ENCODE measurements around the gene ADARB1.

The ADARB1 gene

DNA sequence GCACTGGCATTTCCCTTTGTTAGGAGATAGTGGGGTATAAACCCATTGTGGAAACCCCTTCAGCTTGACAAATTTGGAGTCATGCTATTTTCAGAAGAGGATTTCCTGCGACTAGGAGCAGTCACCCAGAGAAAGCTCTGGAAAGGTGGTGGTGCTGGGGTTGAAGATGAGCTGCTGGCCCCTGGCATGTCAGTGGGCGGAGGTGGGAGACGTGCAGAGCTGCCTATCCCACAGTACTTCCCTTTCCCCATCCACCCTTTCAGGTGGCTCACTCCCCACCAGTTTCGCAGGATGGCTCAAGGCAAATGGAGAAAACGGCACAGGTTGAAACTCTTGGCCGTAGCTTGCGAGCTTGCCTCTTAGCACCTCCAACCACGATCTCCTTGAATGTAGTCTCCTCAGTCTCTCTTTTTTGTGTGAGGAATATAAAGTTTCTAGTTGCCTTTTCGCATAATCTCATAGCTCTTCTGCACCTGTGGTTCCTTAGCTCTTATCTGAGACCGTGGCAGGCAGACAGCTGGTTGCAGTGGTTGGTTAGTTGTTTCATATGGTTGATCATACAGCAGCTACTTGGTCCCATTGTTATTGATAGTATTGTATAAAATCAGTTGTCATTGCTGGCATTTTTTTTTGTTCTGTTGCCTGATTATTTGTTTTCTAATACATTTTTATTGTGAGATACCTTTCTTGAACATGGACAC lies 48.2 kb downstream of the ADARB1 start:
- H2AFZ ChIP-seq (ENCODE audit: low read length): no peak overlapping the region
- no peaks in the 10 kb centered on the region for H3K4me1 ChIP-seq (ENCODE audit: insufficient read depth, low read length, severe bottlenecking)
- H3K4me3 ChIP-seq (ENCODE audit: low read depth, low read length, poor library complexity, severe bottlenecking): no peak overlapping the region
- H3F3A ChIP-seq (ENCODE audit: insufficient read depth, low read length): no peaks in the 10 kb centered on the region
- no peak overlapping the region for H3K4me2 ChIP-seq (ENCODE audit: low read length)
- TF ChIP-seq, protein P1, sequence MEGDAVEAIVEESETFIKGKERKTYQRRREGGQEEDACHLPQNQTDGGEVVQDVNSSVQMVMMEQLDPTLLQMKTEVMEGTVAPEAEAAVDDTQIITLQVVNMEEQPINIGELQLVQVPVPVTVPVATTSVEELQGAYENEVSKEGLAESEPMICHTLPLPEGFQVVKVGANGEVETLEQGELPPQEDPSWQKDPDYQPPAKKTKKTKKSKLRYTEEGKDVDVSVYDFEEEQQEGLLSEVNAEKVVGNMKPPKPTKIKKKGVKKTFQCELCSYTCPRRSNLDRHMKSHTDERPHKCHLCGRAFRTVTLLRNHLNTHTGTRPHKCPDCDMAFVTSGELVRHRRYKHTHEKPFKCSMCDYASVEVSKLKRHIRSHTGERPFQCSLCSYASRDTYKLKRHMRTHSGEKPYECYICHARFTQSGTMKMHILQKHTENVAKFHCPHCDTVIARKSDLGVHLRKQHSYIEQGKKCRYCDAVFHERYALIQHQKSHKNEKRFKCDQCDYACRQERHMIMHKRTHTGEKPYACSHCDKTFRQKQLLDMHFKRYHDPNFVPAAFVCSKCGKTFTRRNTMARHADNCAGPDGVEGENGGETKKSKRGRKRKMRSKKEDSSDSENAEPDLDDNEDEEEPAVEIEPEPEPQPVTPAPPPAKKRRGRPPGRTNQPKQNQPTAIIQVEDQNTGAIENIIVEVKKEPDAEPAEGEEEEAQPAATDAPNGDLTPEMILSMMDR (IDR thresholded peaks at IDR 0.05; ENCODE audit: low read length): no peak
- TF ChIP-seq EZH2 (IDR thresholded peaks at IDR 0.05; ENCODE audit: borderline replicate concordance, low read length): no peak
- no peaks in the 10 kb centered on the region for H3K36me3 ChIP-seq (ENCODE audit: insufficient read depth, low read length)
- H3K27me3 ChIP-seq (ENCODE audit: insufficient read depth, low read length): no peaks in the 10 kb centered on the region
- H3K9ac ChIP-seq (ENCODE audit: low read length): no peak overlapping the region
- no peaks in the 10 kb centered on the region for H3K9me2 ChIP-seq (ENCODE audit: low read depth, low read length)
- no peak overlapping the region for H3K27ac ChIP-seq (ENCODE audit: low read depth, low read length, poor library complexity, severe bottlenecking)
- H3K9me3 ChIP-seq (ENCODE audit: low read length): no peaks in the 10 kb centered on the region
- no peaks in the 10 kb centered on the region for H4K20me1 ChIP-seq (ENCODE audit: insufficient read depth, low read length)
- H3K79me2 ChIP-seq (ENCODE audit: insufficient read depth, low read length): no peaks in the 10 kb centered on the region

DNA sequence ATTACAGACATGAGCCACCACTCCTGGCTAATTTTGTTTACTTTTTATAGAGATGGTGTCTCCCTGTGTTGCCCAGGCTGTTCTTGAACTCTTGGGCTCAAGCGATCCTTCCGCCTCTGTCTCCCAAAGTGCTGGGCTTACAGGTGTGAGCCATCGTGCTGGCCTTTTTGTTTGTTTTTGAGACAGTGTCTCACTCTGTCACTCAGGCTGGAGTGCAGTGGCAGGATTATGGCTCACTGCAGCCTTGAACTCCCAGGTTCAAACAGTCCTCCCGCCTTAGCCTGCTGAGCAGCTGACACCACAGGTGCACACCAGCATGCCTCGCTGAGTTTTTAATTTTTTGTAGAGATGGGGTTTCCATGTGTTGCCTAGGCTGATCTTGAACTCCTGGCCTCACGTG lies 49.1 kb downstream of the ADARB1 start:
- no peaks in the 10 kb centered on the region for H3K79me2 ChIP-seq (ENCODE audit: insufficient read depth, low read length)
- no peaks in the 10 kb centered on the region for H3K27me3 ChIP-seq (ENCODE audit: insufficient read depth, low read length)

DNA sequence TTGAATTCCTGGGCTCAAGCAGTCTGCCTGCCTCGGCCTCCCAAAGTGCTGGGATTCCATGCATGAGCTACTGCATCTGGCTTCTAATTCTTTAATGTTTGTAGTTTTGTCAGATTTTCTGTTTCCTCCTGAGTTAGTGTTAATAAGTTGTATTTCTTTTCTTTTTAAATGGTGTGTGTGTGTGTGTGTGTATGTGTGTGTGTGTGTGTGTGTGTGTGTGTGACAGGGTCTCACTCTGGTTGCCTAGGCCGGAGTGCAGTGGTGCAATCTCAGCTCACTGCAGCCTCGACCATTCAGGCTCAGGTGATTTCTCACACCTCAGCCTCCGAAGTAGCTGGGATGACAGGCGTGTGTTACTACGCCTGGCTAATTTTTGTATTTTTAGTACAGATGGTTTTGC lies 50.2 kb downstream of the ADARB1 start:
- Histone ChIP-seq H2AFZ (ENCODE audit: low read length) (no peak overlapping the region), H3K4me3 (ENCODE audit: low read depth, low read length, poor library complexity, severe bottlenecking) (no peak overlapping the region), H3K79me2 (ENCODE audit: insufficient read depth, low read length) (no peaks in the 10 kb centered on the region), H4K20me1 (ENCODE audit: insufficient read depth, low read length) (no peaks in the 10 kb centered on the region), H3K9me3 (ENCODE audit: low read length) (no peaks in the 10 kb centered on the region), H3K9ac (ENCODE audit: low read length) (no peak overlapping the region), H3K4me1 (ENCODE audit: insufficient read depth, low read length, severe bottlenecking) (no peaks in the 10 kb centered on the region), H3K27ac (ENCODE audit: low read depth, low read length, poor library complexity, severe bottlenecking) (no peak overlapping the region), H3K27me3 (ENCODE audit: insufficient read depth, low read length) (no peaks in the 10 kb centered on the region), H3F3A (ENCODE audit: insufficient read depth, low read length) (no peaks in the 10 kb centered on the region), H3K9me2 (ENCODE audit: low read depth, low read length) (no peaks in the 10 kb centered on the region), H3K36me3 (ENCODE audit: insufficient read depth, low read length) (no peaks in the 10 kb centered on the region), H3K4me2 (ENCODE audit: low read length) (no peak overlapping the region)
- TF ChIP-seq, protein P1 (IDR thresholded peaks at IDR 0.05; ENCODE audit: low read length): no peak
- TF ChIP-seq EZH2 (IDR thresholded peaks at IDR 0.05; ENCODE audit: borderline replicate concordance, low read length): no peak

More for the DNA sequence above, 49.1 kb downstream of the ADARB1 start:
- H3K9me2 ChIP-seq (ENCODE audit: low read depth, low read length): no peaks in the 10 kb centered on the region
- no peaks in the 10 kb centered on the region for H3F3A ChIP-seq (ENCODE audit: insufficient read depth, low read length)
- no peaks in the 10 kb centered on the region for H3K4me1 ChIP-seq (ENCODE audit: insufficient read depth, low read length, severe bottlenecking)
- no peak overlapping the region for H3K4me3 ChIP-seq (ENCODE audit: low read depth, low read length, poor library complexity, severe bottlenecking)
- H3K9me3 ChIP-seq (ENCODE audit: low read length): no peaks in the 10 kb centered on the region
- H3K9ac ChIP-seq (ENCODE audit: low read length): no peak overlapping the region
- H3K4me2 ChIP-seq (ENCODE audit: low read length): no peak overlapping the region
- TF ChIP-seq, protein P1 (IDR thresholded peaks at IDR 0.05; ENCODE audit: low read length): no peak
- no peak for TF ChIP-seq EZH2 (IDR thresholded peaks at IDR 0.05; ENCODE audit: borderline replicate concordance, low read length)
- H3K27ac ChIP-seq (ENCODE audit: low read depth, low read length, poor library complexity, severe bottlenecking): no peak overlapping the region
- no peaks in the 10 kb centered on the region for H4K20me1 ChIP-seq (ENCODE audit: insufficient read depth, low read length)
- H2AFZ ChIP-seq (ENCODE audit: low read length): no peak overlapping the region
- no peaks in the 10 kb centered on the region for H3K36me3 ChIP-seq (ENCODE audit: insufficient read depth, low read length)

Measured in OCI-LY1 (cell line).